ENCODE data around the gene TRNAU1AP.
A peak's percentile ranks its signal among the peaks of the same experiment; 100 is the strongest.
"Not testable (repeated sequence)": the region's sequence is repeated elsewhere in the genome, so short reads cannot be mapped to it uniquely, and the experiment has no call there.

The TRNAU1AP gene

DNA sequence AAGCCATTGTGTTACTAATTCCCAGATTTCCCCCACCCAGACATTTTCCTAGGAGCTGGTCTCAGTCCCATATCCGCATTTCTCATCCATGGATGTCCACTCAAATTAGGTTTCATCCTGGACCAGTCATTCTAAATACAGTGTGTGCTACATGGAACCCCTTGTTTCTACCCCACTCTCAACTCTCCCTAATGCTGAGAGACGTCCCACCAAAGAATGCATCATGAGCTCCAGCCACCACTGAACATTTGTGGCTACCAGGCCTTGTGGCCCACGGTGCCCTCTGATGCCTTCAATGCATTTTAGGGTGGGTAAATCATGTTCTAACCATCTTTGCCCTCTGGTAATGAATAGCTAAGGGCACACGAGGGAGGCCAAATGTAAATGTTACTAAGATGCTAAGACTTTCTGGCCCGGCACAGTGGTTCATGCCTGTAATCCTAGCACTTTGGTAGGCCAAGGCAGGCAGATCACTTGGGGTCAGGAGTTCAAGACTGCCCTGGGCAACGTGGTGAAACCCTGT lies 25.9 kb downstream of the TRNAU1AP start:
- DNase-seq = no peak

DNA sequence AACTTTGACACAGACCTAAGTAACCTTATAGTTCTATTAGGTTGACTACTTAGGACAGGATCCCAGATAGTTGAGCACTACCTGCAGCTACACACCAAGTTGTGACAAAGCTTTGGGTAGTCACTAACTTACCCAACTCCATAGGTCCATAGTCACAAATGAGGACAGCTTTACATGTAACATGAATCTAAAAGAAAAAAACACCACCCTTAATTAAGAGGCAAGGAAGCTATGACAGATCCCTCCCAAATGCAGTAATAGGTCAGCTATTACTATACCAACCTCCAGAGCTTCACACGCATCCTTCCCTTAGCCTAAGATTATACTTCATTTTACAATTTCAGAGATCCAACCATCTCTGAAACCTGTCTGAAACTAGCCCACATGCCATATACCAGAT lies 26.5 kb downstream of the TRNAU1AP start:
- no peak for DNase-seq

DNA sequence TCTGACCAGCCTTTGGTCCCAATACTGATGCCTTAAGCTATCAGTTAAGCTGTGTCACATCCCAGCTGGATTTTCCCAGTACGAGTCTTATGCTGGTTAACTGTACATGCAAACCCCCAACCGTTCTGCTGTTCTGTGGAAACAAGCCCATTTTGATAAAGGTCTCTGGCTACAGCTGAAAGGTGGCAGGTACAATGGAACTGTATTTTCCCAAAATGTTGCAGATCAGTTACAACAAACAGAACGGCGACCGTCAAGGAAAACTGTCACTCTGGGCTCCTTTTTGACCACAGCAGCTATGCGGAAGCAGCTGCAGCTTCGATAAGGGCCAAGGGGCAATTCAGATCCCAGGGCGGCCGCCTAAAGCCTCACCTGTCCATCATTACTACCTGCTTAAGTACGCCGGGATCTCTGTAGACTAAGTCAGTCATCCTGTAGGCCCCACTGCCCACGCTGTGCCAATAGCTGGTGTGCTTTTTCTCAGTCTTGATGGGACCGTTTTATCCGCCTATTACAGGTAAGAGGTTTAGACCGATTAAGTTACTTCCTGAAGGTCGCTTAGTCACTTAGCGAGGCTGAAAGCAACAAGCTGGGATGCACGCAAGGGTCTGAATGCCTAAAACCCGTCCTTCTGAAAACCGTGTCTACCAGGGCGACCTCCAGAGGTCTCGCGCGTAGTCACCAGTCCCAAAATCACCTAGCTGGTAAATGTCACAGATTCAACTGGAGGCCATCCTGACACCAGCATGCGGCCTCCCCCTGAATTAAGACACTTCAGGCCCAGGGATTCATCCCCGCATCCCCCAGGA lies 28.0 kb downstream of the TRNAU1AP start:
- no peak for DNase-seq

DNA sequence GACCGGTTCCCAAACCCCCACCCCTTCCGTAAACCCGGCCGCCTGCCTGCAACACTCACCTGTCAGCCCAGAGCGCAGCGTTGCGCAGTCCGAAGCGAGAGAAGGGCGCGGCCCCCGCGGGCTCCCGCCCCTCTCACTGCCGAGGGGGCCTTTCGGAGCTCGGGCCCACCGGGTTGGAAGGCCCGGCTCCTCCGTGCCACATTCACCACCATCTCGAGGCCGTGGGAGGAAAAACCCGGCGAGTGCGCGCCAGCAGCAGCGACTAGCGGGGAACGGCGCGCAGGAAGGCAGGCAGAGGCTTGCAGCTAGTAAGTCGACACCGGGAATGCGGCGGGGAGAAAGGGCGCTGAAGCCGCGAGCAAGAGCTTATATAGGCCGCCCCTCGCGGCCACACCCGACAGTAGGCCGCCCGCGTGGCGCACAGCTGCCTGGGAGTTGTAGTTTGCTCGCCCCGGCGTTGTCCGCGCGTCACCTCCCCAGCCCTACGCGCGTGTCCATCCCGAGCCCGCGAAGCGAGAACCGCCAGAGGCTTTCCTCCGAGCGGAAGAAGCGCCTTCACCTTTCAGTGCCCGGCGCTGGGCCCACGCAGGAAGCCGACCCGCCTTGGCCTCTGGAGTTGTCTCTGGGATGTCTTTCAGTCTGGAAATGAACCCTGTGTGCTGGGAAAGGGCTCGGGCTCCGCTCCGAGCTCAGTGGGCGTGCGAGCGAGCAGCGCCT lies 28.8 kb downstream of the TRNAU1AP start:
- peak; percentile 89 for DNase-seq

DNA sequence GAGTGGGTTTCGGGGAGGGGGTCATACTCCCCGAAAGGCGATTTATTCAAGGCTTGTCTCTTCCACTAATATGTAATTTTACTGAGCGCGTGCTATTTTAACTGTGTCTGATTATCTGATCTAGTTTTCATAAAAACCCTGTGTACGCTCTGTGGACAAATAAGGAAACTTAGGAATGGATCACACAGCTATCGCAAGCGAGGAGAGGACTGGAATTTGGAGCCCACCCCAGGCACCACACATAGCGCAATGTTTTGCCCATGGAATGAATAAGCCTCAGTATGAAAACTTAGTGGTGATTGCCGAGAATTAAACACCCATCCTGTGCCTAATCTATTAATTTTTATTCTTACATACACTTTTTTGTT lies 29.3 kb downstream of the TRNAU1AP start:
- DNase-seq = no peak

DNA sequence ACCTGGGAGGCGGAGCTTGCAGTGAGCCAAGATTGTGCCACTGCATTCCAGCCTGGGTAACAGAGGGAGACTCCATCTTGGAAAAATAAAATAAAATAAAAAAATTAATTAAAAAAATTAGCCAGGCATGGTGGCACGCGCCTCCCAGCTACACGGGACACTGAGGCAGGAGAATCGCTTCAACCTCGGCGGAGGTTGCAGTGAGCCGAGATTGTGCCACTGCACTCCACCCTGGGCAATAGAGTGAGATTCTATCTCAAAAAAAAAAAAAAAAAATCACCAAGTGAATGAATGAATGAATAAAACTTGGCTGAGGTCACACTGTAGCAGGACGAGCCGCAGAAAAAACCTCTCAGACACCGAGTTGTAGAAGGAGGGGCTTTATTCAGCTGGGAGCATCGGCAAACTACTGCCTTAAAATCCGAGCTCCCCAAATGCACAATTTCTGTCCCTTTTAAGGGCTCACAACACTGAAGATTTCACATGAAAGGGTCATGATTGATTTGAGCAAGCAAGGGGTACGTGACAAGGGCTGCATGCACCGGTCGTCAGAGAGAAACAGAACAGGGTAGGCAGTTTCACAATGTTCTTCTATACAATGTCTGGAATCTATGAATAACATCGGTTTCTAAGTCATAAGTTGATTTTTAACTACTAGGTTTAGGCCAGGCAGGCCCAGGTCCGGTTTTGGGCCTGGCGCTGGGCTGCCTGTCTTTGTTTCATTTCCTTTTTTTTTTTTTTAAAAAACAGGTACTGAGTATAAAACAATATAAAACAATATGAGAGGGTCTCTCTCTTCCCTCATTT lies 33.9 kb downstream of the TRNAU1AP start:
- DNase-seq = not testable (repeated sequence)

DNA sequence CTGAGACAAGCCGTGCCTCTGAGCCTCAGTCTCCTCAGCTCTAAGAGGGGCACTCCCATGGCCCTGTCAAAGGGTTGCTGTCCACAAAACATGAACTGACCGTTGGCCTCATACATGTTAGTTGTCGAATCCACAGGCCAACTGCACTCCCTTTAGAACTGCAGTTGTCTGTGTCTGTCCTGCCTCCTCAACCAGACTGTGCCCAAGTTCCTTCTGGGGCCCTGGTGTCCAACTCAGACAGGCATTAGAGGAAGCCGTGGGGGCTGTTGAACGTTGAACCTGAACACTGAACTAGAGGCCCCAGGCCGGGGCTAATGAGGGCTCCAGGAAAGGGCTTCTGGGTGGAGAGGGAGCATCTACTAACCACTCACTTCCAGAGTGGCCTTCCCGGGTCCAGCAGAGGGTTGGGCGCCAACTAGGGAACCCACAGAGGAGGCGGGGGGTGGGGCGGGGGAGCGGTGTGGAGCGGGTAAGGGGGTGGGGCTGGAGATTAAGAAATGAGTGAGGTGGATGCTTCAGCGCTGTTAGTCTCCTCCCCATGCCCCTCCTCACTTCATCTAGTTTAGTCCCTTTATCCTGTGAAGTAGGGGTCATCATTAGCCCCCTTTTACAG lies 38.9 kb downstream of the TRNAU1AP start, which contains the start of gene RAB42:
Gene RAB42, plus strand, starts transcription at position 558 of the 613 bp plus-strand sequence. CDS start 247 bp downstream, outside the sequence.
- DNase-seq = peak; percentile 45

DNA sequence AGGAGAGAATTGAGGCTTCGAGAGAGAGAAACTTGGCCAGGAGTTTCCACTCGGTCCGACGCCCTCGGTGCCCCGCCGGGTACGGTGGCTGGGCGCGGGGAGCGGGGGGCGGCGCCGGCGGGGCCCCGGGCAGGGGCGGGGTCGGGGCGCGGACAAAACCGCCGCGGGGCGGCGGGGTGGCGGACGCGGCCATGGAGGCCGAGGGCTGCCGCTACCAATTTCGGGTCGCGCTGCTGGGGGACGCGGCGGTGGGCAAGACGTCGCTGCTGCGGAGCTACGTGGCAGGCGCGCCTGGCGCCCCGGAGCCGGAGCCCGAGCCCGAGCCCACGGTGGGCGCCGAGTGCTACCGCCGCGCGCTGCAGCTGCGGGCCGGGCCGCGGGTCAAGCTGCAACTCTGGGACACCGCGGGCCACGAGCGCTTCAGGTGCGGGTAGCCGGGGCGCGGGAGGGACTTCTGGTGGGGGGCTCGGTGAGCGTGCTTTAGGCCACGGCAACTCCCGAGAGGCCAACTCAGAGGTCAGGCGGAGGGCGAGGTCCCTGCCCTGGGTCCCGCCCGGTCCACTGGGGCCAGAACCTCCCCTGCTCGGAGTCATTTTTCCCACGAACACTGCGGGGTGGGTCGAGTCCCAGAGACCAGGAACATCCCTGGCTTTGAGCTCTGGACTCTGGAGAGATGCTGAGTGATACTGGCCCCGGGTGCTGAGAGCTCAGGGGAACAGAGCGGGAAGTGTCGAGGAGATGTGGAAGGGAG lies 39.6 kb downstream of the TRNAU1AP start:
- DNase-seq = no peak

DNA sequence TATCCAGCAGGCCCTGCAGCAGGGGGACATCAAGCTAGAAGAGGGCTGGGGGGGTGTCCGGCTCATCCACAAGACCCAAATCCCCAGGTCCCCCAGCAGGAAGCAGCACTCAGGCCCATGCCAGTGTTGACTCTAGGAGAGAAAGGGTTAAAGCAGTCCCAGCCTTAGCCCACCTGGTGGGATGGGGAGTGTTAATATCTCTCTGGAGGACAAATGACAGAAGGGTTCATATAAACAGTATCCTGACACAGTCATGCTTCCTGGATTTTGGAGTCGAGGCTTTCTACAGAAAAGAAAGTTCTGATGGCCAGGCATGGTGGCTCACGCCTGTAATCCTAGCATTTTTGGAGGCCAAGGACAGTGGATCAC lies 41.1 kb downstream of the TRNAU1AP start:
- DNase-seq = not testable (repeated sequence)

DNA sequence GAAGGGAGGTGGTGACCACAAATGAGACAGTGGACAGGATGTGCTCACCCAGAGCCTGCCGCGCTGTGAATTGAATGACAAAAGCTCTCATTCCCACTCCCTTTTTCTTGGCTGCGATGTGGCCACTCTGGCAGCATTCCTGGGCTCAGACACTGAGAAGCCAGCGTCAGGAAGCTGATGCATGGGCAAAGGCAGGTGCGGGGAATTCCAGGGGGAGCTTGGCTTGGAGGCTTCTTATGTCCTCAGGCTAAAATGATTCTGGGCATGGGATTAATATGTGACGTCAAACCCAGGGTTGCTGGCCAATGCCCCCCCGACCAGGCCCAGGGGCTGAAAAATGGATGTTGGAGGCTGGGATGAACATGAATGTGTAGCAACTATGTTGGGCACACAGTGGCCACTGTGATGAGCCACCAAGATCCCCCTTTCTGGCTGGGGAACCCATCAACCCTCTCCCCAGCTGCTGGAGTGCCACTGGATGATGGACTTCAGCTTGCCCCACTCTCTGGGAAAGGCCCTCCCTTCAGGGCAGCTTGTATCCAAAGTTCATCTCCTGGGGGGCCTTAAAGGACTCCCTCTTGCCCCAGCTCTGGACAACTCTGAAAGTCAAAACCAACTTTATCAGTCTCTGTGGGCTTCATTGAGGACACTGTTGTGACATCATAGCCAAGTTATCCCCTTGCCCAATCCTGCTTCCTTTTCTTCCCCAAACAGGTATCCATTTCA lies 42.0 kb downstream of the TRNAU1AP start:
- DNase-seq = not testable (repeated sequence)

DNA sequence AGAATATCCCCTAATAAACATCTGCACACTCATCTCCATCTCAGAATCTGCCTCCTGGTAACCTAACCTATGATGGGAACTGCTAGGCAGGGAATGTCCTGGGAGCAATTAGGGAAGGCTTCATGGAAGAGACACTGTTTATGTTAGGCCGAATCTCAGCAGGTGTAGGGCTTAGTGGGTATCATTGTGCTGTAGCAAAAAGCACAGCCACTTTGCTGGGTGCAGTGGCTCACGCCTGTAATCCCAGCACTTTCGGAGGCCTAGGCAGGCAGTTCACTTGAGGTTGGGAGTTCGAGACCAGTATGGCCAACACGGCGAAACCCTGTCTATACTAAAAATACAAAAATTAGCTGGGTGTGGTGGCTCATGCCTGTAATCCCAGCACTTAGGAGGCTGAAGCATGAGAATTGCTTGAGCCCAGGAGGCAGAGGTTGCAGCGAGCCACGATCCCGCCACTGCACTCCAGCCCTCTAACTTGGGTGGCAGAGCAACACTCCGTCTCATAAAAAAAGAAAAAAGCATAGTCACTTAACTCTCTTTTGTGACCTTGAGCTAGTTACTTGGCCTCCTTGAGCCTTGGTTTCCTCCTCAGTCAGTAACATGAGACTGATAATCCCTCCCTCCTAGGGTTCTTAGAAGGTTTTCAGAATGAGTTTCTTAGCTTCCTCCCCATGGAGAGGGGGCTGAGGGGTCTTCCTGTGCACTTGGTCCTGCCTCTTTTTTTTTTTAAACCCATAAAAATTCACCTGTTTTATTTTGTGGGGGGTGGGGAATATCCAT lies 42.7 kb downstream of the TRNAU1AP start:
- DNase-seq = no peak

DNA sequence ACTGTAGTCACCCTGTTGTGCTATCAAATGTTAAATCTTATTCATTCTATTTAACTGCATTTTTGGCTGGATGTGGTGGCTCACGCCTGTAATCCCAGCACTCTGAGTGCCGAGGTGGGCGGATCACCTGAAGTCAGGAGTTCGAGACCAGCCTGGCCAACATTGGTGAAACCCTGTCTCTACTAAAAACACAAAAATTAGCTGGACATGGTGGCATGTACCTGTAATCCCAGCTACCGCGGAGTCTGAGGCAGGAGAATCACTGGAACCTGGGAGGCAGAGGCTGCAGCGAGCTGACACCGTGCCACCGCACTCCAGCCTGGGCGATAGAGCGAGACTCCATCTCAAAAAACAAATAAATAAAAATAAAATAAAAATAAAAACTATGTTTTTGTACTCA lies 43.4 kb downstream of the TRNAU1AP start:
- DNase-seq = not testable (repeated sequence)

DNA sequence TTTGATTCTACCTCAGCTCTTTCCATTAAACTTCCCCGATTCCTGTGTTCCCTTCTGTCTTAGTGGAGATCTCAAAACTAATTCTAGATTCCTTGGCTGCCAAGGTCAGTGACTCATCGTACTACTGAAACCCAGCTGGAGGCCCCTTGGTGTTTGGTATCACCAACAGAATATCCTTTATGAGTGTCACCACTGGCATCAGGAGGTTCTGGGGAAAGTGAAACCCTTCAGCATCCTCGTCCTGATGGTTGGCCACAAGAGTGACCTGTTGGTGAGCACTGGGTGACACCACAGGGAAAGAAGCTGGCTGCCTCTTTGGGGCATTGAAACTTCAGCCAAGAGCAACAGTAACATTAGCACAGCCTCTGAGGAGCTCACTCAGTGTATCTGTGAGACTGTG lies 48.8 kb downstream of the TRNAU1AP start:
- DNase-seq = no peak

DNA sequence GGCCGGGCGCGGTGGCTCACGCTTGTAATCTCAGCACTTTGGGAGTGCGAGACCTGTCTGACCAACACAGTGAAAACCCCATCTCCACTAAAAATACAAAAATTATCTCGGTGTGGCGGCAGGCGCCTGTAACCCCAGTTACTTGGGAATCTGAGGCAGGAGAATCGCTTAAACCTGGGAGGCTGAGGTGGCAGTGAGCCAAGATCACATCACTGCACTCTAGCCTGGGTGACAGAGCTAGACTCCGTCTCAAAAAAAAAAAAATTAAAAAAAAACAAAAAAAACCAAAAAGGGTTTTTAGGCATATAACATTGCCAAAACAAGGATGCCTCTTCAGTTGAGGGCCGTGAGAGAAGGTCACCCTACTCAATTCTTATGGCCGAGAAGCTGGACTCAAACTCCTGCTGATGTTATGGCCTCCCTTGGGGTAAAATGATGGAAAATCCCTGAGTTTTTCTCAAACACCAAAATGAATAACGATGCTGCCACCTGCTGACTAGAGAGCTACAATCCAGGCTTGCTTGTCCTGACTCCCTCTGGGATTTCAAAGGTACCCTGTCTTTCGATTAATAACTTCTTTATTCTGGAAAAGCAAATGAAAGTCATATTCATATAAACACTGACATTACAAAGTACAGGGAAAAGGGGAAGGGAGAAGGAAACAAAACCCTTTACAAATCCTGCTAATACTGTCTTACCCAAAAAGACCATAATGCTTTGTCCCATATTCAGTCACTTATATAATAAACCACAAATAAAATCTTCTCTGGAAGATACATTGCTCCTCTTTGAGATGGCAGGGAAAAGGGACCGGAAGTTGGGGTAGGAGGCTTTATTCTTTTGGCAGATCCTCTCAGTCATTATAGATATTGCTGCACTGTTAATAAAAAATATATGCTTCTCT lies 49.9 kb downstream of the TRNAU1AP start:
- DNase-seq = no peak

DNA sequence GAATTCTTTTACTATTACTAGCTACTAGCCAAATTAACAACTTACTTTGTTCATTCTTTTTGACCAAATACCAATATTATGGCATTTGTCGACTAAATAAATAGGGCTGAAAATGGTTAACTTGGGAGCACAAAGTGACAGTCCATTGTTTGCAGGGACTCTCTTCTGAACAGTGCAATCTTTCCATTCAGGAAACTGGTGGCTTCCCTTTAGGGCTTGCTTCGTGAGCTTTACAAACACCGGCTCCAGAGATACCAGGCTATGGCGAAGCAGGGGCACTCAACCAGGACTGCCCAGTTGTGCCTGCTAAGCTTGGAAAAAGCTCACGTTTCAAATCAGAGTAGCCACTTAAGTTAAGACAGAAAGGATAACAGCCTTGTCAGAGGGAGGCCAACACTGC lies 51.5 kb downstream of the TRNAU1AP start:
- no peak for DNase-seq

DNA sequence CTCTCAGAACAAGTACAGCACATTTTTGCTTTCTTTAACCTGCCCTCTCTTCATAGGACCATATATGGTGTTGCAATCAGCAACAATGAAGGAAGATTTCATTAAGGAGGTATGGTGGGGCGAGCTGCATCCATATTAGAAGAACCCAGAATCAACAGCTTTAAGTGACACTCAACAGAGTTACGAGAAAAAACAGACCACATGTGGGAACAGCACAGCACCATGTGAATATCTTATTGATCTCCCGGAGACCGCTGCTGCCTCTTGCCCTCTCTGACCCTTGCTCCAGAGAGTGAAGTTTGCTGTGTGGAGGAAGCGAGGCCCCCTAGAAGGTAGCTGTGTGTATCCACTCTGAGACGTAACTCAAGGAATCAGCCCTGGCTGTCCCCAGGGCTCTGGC lies 52.1 kb downstream of the TRNAU1AP start:
- DNase-seq = no peak

DNA sequence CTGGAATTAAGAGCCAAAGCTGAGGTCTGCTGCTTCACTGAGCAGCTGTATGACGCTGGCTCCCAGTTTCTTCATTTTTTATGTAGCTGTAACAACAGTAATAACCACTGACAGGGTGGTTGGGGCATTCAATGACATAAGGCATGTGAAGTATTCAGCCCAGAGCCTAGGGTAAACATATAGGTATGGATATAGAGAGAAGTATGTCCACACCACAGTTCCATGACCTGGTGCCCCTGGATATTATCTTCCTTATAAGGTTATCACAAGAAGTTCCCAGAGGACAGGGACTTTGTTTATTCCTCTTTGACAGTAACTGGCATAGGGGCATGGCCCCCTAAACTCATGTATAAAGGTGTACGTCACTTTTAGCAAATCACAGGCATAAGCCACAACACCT lies 53.9 kb downstream of the TRNAU1AP start:
- no peak for DNase-seq

DNA sequence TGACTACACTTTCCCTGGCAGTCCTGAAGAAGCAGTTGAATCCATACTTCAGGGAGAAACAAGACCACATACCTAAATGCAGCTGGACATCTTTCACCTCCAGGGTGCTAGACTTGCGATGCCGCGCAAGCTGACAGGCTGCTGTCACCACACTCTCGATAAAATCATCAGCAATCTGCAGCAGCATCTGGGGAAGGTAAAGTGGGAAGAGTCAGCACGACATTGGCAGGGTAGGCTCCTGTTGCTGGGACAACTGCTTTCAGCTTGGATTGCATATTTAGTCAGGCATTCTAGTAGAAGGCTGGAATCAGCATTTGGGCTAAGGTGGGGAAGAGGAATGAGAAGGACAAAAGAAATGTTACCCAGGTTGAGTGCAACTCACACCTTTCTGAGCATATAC lies 60.3 kb downstream of the TRNAU1AP start:
- no peak for DNase-seq
